ENCODE measurements around the gene KLF7.

KLF7 gene

GRCh38 chr2:207117668-207118067, 48.1 kb downstream of the KLF7 start:
- CTCF ChIA-PET: no interaction called here
- no peak overlapping the region for H3K4me3 Mint-ChIP-seq
- no peaks in the 10 kb centered on the region for H3K27me3 Mint-ChIP-seq
- H3K36me3 Mint-ChIP-seq: peaks cover 61% of the 10 kb centered on the region
- no peak overlapping the region for H3K27ac Mint-ChIP-seq
- H3K4me1 Mint-ChIP-seq: peaks cover 29% of the 10 kb centered on the region
- no peaks in the 10 kb centered on the region for H3K9me3 Mint-ChIP-seq
- no peak for DNase-seq

GRCh38 chr2:207115715-207116364, 49.9 kb downstream of the KLF7 start:
- no peaks in the 10 kb centered on the region for H3K27me3 Mint-ChIP-seq
- no peak for DNase-seq
- no peaks in the 10 kb centered on the region for H3K9me3 Mint-ChIP-seq
- H3K4me3 Mint-ChIP-seq: no peak overlapping the region
- H3K27ac Mint-ChIP-seq: no peak overlapping the region
- peaks cover 57% of the 10 kb centered on the region for H3K36me3 Mint-ChIP-seq
- peaks cover 33% of the 10 kb centered on the region for H3K4me1 Mint-ChIP-seq
- CTCF ChIA-PET: interaction anchor here (0.6 kb wide), 2 partner anchors 18 to 23 kb away, joined by 3 read pairs; no protein-coding TSS in a partner anchor

- DNase-seq: no peak
- H3K36me3 Mint-ChIP-seq: peaks cover 61% of the 10 kb centered on the region
- H3K4me3 Mint-ChIP-seq: no peak overlapping the region
- H3K27me3 Mint-ChIP-seq: no peaks in the 10 kb centered on the region
- peaks cover 33% of the 10 kb centered on the region for H3K4me1 Mint-ChIP-seq
- H3K27ac Mint-ChIP-seq: no peak overlapping the region
- CTCF ChIA-PET: no interaction called here
- H3K9me3 Mint-ChIP-seq: no peaks in the 10 kb centered on the region
Measured at GRCh38 chr2:207113414-207113813, 52.3 kb downstream of the KLF7 start.

GRCh38 chr2:207112785-207113184, 53.0 kb downstream of the KLF7 start:
- Mint-ChIP-seq H3K27ac (no peak overlapping the region), H3K4me1 (peaks cover 35% of the 10 kb centered on the region), H3K27me3 (no peaks in the 10 kb centered on the region), H3K9me3 (no peaks in the 10 kb centered on the region), H3K4me3 (no peak overlapping the region), H3K36me3 (peaks cover 64% of the 10 kb centered on the region)
- DNase-seq: no peak
- CTCF ChIA-PET: no interaction called here

- CTCF ChIA-PET: no interaction called here
- peaks cover 66% of the 10 kb centered on the region for H3K36me3 Mint-ChIP-seq
- no peaks in the 10 kb centered on the region for H3K9me3 Mint-ChIP-seq
- H3K4me3 Mint-ChIP-seq: no peak overlapping the region
- DNase-seq: no peak
- peaks cover 38% of the 10 kb centered on the region for H3K4me1 Mint-ChIP-seq
- H3K27ac Mint-ChIP-seq: peak overlapping the region; percentile 0
- H3K27me3 Mint-ChIP-seq: no peaks in the 10 kb centered on the region
Measured at GRCh38 chr2:207112383-207112782, 53.4 kb downstream of the KLF7 start.

GRCh38 chr2:207111757-207112156, 54.0 kb downstream of the KLF7 start:
- Mint-ChIP-seq H3K27ac (no peak overlapping the region), H3K4me3 (no peak overlapping the region), H3K4me1 (peaks cover 39% of the 10 kb centered on the region), H3K36me3 (peaks cover 69% of the 10 kb centered on the region), H3K9me3 (no peaks in the 10 kb centered on the region), H3K27me3 (no peaks in the 10 kb centered on the region)
- CTCF ChIA-PET: no interaction called here
- DNase-seq: no peak

- DNase-seq: no peak
- CTCF ChIA-PET: no interaction called here
- no peak overlapping the region for H3K4me3 Mint-ChIP-seq
- peaks cover 76% of the 10 kb centered on the region for H3K36me3 Mint-ChIP-seq
- H3K27me3 Mint-ChIP-seq: no peaks in the 10 kb centered on the region
- no peaks in the 10 kb centered on the region for H3K9me3 Mint-ChIP-seq
- H3K4me1 Mint-ChIP-seq: peaks cover 39% of the 10 kb centered on the region
- H3K27ac Mint-ChIP-seq: no peak overlapping the region
Measured at GRCh38 chr2:207110715-207111114, 55.0 kb downstream of the KLF7 start.

- H3K4me3 Mint-ChIP-seq: no peak overlapping the region
- no peaks in the 10 kb centered on the region for H3K27me3 Mint-ChIP-seq
- H3K36me3 Mint-ChIP-seq: peaks cover 77% of the 10 kb centered on the region
- no peak for DNase-seq
- no peaks in the 10 kb centered on the region for H3K9me3 Mint-ChIP-seq
- CTCF ChIA-PET: no interaction called here
- no peak overlapping the region for H3K27ac Mint-ChIP-seq
- H3K4me1 Mint-ChIP-seq: peaks cover 39% of the 10 kb centered on the region
Measured at GRCh38 chr2:207110310-207110709, 55.4 kb downstream of the KLF7 start.

GRCh38 chr2:207109768-207110167, 56.0 kb downstream of the KLF7 start:
- H3K4me3 Mint-ChIP-seq: no peak overlapping the region
- H3K27me3 Mint-ChIP-seq: no peaks in the 10 kb centered on the region
- CTCF ChIA-PET: no interaction called here
- DNase-seq: no peak
- H3K36me3 Mint-ChIP-seq: peaks cover 79% of the 10 kb centered on the region
- no peak overlapping the region for H3K27ac Mint-ChIP-seq
- no peaks in the 10 kb centered on the region for H3K9me3 Mint-ChIP-seq
- peaks cover 39% of the 10 kb centered on the region for H3K4me1 Mint-ChIP-seq

GRCh38 chr2:207108440-207108839, 57.3 kb downstream of the KLF7 start:
- H3K27ac Mint-ChIP-seq: no peak overlapping the region
- CTCF ChIA-PET: interaction anchor here (0.6 kb wide), 1 partner anchor 13 kb away, joined by 4 read pairs; no protein-coding TSS in a partner anchor
- H3K4me3 Mint-ChIP-seq: no peak overlapping the region
- H3K27me3 Mint-ChIP-seq: no peaks in the 10 kb centered on the region
- DNase-seq: no peak
- peaks cover 32% of the 10 kb centered on the region for H3K4me1 Mint-ChIP-seq
- peaks cover 80% of the 10 kb centered on the region for H3K36me3 Mint-ChIP-seq
- no peaks in the 10 kb centered on the region for H3K9me3 Mint-ChIP-seq

GRCh38 chr2:207107551-207107950, 58.2 kb downstream of the KLF7 start:
- peaks cover 31% of the 10 kb centered on the region for H3K4me1 Mint-ChIP-seq
- H3K36me3 Mint-ChIP-seq: peaks cover 77% of the 10 kb centered on the region
- no peak overlapping the region for H3K27ac Mint-ChIP-seq
- CTCF ChIA-PET: no interaction called here
- H3K9me3 Mint-ChIP-seq: no peaks in the 10 kb centered on the region
- no peak overlapping the region for H3K4me3 Mint-ChIP-seq
- DNase-seq: no peak
- no peaks in the 10 kb centered on the region for H3K27me3 Mint-ChIP-seq

GRCh38 chr2:207107131-207107530, 58.6 kb downstream of the KLF7 start:
- H3K36me3 Mint-ChIP-seq: peaks cover 78% of the 10 kb centered on the region
- no peaks in the 10 kb centered on the region for H3K27me3 Mint-ChIP-seq
- no peak overlapping the region for H3K4me3 Mint-ChIP-seq
- no peak for DNase-seq
- no peaks in the 10 kb centered on the region for H3K9me3 Mint-ChIP-seq
- CTCF ChIA-PET: no interaction called here
- peaks cover 27% of the 10 kb centered on the region for H3K4me1 Mint-ChIP-seq
- H3K27ac Mint-ChIP-seq: no peak overlapping the region

GRCh38 chr2:207103132-207103531, 62.6 kb downstream of the KLF7 start:
- Mint-ChIP-seq H3K9me3 (no peaks in the 10 kb centered on the region), H3K27ac (no peak overlapping the region), H3K36me3 (peaks cover 71% of the 10 kb centered on the region), H3K27me3 (no peaks in the 10 kb centered on the region), H3K4me1 (peaks cover 9% of the 10 kb centered on the region), H3K4me3 (no peak overlapping the region)
- CTCF ChIA-PET: no interaction called here
- no peak for DNase-seq

GRCh38 chr2:207101984-207102383, 63.8 kb downstream of the KLF7 start:
- Mint-ChIP-seq H3K4me1 (peaks cover 4% of the 10 kb centered on the region), H3K9me3 (no peaks in the 10 kb centered on the region), H3K36me3 (peaks cover 64% of the 10 kb centered on the region), H3K27me3 (no peaks in the 10 kb centered on the region), H3K27ac (no peak overlapping the region), H3K4me3 (no peak overlapping the region)
- CTCF ChIA-PET: no interaction called here
- no peak for DNase-seq

- Mint-ChIP-seq H3K9me3 (peaks cover 8% of the 10 kb centered on the region), H3K27ac (no peak overlapping the region), H3K4me1 (peaks cover 6% of the 10 kb centered on the region), H3K4me3 (no peak overlapping the region), H3K36me3 (peaks cover 59% of the 10 kb centered on the region), H3K27me3 (no peaks in the 10 kb centered on the region)
- DNase-seq: no peak
- CTCF ChIA-PET: no interaction called here
Measured at GRCh38 chr2:207097278-207097677, 68.5 kb downstream of the KLF7 start.

All from activated naive CD4-positive, alpha-beta T cell treated with anti-CD3 and anti-CD28 coated beads, Interleukin-2, amount 10 ng/mL, durations not matched to agents 7 days and 5 days (primary cell).